K562 (cell line): ENCODE measurements around the gene FAM162B. TPM values are rescaled to one million over a fixed set of nuclear protein-coding genes. Genes with fewer than 3 reads are reported as not detected.

Experiments used
- ARID1B ChIP-seq: fragments of 450-650 bp; IDR thresholded peaks from 2 replicates; pipeline ENCODE4 v1.6.1; 2016; ENCODE audit warnings: antibody characterized with exemption, mild to moderate bottlenecking, inconsistent platforms
- BRD4 ChIP-seq: fragments of 200-600 bp; sonication (generic); IDR thresholded peaks from 2 replicates; pipeline ENCODE4 v1.6.1; 2017; ENCODE audit warnings: inconsistent platforms
- CBX8 ChIP-seq: fragments of 200-600 bp; sonication (generic); IDR thresholded peaks from 2 replicates; pipeline ENCODE4 v1.6.1; 2012; ENCODE audit warnings: borderline replicate concordance, mixed run types, low read depth, mild to moderate bottlenecking, moderate library complexity, mixed read lengths, low read length, control low read depth, inconsistent platforms; ENCODE audit not compliant: poor library complexity, severe bottlenecking; ENCODE audit errors: extremely low read depth
- CREB1 ChIP-seq, 2 experiments: sonication (generic) in 1 of 2; formaldehyde crosslinking in 1 of 2; IDR thresholded peaks; 2 replicates each; pipeline versions ENCODE4 v1.6.1 to v1.8.0; 2012 to 2022; ENCODE audit warnings: inconsistent platforms in 1 of 2, mild to moderate bottlenecking in 1 of 2, missing genetic modification reagents in 1 of 2, moderate library complexity in 1 of 2
- DDX20 ChIP-seq: fragments of 450-650 bp; IDR thresholded peaks from 2 replicates; pipeline ENCODE4 v1.6.1; 2016; ENCODE audit warnings: missing genetic modification characterization, low read depth, mild to moderate bottlenecking, missing compliant biosample characterization, moderate library complexity
- ERF ChIP-seq: fragments of 450-650 bp; formaldehyde crosslinking; IDR thresholded peaks from 2 replicates; pipeline ENCODE4 v1.4.0; 2020; ENCODE audit warnings: mild to moderate bottlenecking, mixed read lengths
- FUS ChIP-seq: fragments of 200-400 bp; formaldehyde crosslinking; optimal IDR thresholded peaks from 2 replicates; pipeline ENCODE3; 2017; ENCODE audit warnings: low read depth, low read length
- HDAC1 ChIP-seq, 2 experiments: fragments of 450-650 bp; IDR thresholded peaks; 2 replicates each; pipeline ENCODE4 v1.6.1; 2016 to 2017; ENCODE audit warnings: inconsistent platforms in 1 of 2, mild to moderate bottlenecking in 1 of 2, moderate library complexity in 1 of 2
- ILK ChIP-seq: fragments of 450-650 bp; IDR thresholded peaks from 2 replicates; pipeline ENCODE4 v1.6.1; 2016; ENCODE audit warnings: missing genetic modification characterization, low read depth, mild to moderate bottlenecking, missing compliant biosample characterization, moderate library complexity, borderline replicate concordance
- KDM1A ChIP-seq, 2 experiments: fragments of 450-650 bp; IDR thresholded peaks; 2 replicates each; pipeline ENCODE4 v1.6.1; 2016; ENCODE audit warnings: mild to moderate bottlenecking in 2 of 2
- MAFG ChIP-seq: fragments of 450-650 bp; conservative IDR thresholded peaks from 2 replicates; pipeline ENCODE4 v1.6.1; 2016; ENCODE audit warnings: missing genetic modification characterization, missing compliant biosample characterization
- MEF2A ChIP-seq: IDR thresholded peaks from 2 replicates; pipeline ENCODE4 v1.6.1; 2011; ENCODE audit warnings: low read depth, mild to moderate bottlenecking, low read length, moderate library complexity; ENCODE audit not compliant: control insufficient read depth
- NCOR1 ChIP-seq: fragments of 450-650 bp; IDR thresholded peaks from 2 replicates; pipeline ENCODE4 v1.6.1; 2016; ENCODE audit warnings: mild to moderate bottlenecking, moderate library complexity
- NR2C1 ChIP-seq, 2 experiments: fragments of 450-650 bp; IDR thresholded peaks; 2 replicates each; pipeline ENCODE4 v1.6.1; 2017; ENCODE audit warnings: mild to moderate bottlenecking in 2 of 2, antibody characterized with exemption in 1 of 2, inconsistent platforms in 1 of 2, missing compliant biosample characterization in 1 of 2, missing genetic modification characterization in 1 of 2
- POLR2B ChIP-seq: fragments of 450-650 bp; IDR thresholded peaks from 2 replicates; pipeline ENCODE4 v1.6.1; 2018; ENCODE audit warnings: low read depth; ENCODE audit not compliant: partially characterized antibody
- PTRF ChIP-seq: fragments of 450-650 bp; IDR thresholded peaks from 2 replicates; pipeline ENCODE4 v1.6.1; 2016; ENCODE audit warnings: mild to moderate bottlenecking, missing genetic modification characterization, missing compliant biosample characterization
- RFX1 ChIP-seq: fragments of 450-650 bp; IDR thresholded peaks from 2 replicates; pipeline ENCODE4 v1.6.1; 2016; ENCODE audit warnings: mild to moderate bottlenecking, moderate library complexity
- TAF15 ChIP-seq: fragments of 200-400 bp; formaldehyde crosslinking; IDR thresholded peaks from 2 replicates; pipeline ENCODE4 v1.6.1; 2017; ENCODE audit warnings: mild to moderate bottlenecking, low read depth, low read length, moderate library complexity
- TBL1XR1 ChIP-seq, 2 experiments: IDR thresholded peaks; 2 replicates each; pipeline ENCODE4 v1.6.1; 2012; ENCODE audit warnings: improper control_type of control experiment in 2 of 2, low read length in 2 of 2, mild to moderate bottlenecking in 1 of 2
- TEAD1 ChIP-seq, 2 experiments: fragments of 450-650 bp in 1 of 2; sonication (generic) in 1 of 2; formaldehyde crosslinking; IDR thresholded peaks; 2 replicates each; pipeline versions ENCODE4 v1.4.0 to v1.8.0; 2020 to 2022; ENCODE audit warnings: mild to moderate bottlenecking in 2 of 2, missing genetic modification reagents in 1 of 2
- U2AF2 ChIP-seq: fragments of 200-400 bp; formaldehyde crosslinking; optimal IDR thresholded peaks from 2 replicates; pipeline ENCODE3; 2017; ENCODE audit warnings: low read depth, mild to moderate bottlenecking, low read length
- ZKSCAN8 ChIP-seq: fragments of 200-800 bp; sonication (Bioruptor generic); IDR thresholded peaks from 2 replicates; pipeline ENCODE4 v1.6.1; 2016; ENCODE audit warnings: missing genetic modification characterization, missing compliant biosample characterization
- ZNF175 ChIP-seq: fragments of 200-800 bp; sonication (Bioruptor generic); IDR thresholded peaks from 2 replicates; pipeline ENCODE4 v1.6.1; 2016; ENCODE audit warnings: low read depth, mild to moderate bottlenecking, missing genetic modification characterization, missing compliant biosample characterization
- ZNF224 ChIP-seq: sonication (generic); formaldehyde crosslinking; IDR thresholded peaks from 2 replicates; pipeline ENCODE4 v1.8.0; 2022; ENCODE audit warnings: mild to moderate bottlenecking, missing genetic modification reagents
- ZNF23 ChIP-seq: fragments of 250-450 bp; sonication (Bioruptor Pico); IDR thresholded peaks from 2 replicates; pipeline ENCODE4 v1.4.0; 2020; ENCODE audit warnings: mild to moderate bottlenecking
- ZNF561 ChIP-seq: fragments of 450-650 bp; formaldehyde crosslinking; conservative IDR thresholded peaks from 2 replicates; pipeline ENCODE4 v1.4.0; 2020; ENCODE audit warnings: mild to moderate bottlenecking, moderate library complexity
- ZNF584 ChIP-seq: fragments of 200-800 bp; sonication (Bioruptor generic); IDR thresholded peaks from 2 replicates; pipeline ENCODE4 v1.6.1; 2016; ENCODE audit warnings: low read depth, mild to moderate bottlenecking, missing genetic modification characterization, missing compliant biosample characterization
- polyA plus RNA-seq, 8 experiments: library from polyadenylated mRNA; depleted of rRNA in 4 of 8; stranded (reverse) in 5 of 8; unstranded in 3 of 8; fragments of >200 nt; fragmentation: Nextera tagmentation in 2 of 8; fragmentation: Illumina TruSeq in 1 of 8; extraction: Ambion mirVana in 2 of 8; extraction: Trizol in 1 of 8; gene quantifications; 2 replicates each; pipeline versions ENCODE4 v1.2.1 to v1.2.3, GENCODE V29; 2011 to 2014; ENCODE audit warnings: inconsistent platforms in 1 of 8, missing spikeins in 1 of 8
- total RNA-seq, 7 experiments: library from RNA; depleted of rRNA in 6 of 7; stranded (reverse); fragments of >200 nt in 6 of 7; fragmentation: Illumina TruSeq in 2 of 7; extraction: Trizol in 2 of 7; gene quantifications; 2 replicates each; pipeline versions ENCODE4 v1.2.1 to v1.2.3, GENCODE V29; 2011 to 2021; ENCODE audit warnings: low replicate concordance in 1 of 7
- TF ChIP-seq, protein P1 (sequence below): fragments of 450-650 bp; IDR thresholded peaks from 2 replicates; pipeline ENCODE4 v1.6.1; 2016; ENCODE audit warnings: missing biosample characterization, missing genetic modification characterization

FAM162B gene
- total and polyA plus RNA-seq, 9 of the 15 experiments (the other 6 are each of a cell fraction or from before 2014, with no cell fraction given): not detected

GRCh38 chr6:116766506-116767176, 1.1 kb upstream of the FAM162B start (continued):
- TF ChIP-seq NR2C1 (IDR thresholded peaks at IDR 0.05) (no peak), NR2C1 (tag; IDR thresholded peaks at IDR 0.05) (no peak), U2AF2 (no peak), MAFG (no peak), KDM1A (IDR thresholded peaks at IDR 0.05) (peak; percentile 65 to 74), TAF15 (no peak), ZNF224 (no peak), ZNF584 (CRISPR knock-in tag) (no peak), FUS (no peak), ZKSCAN8 (CRISPR knock-in tag) (no peak), ARID1B (peak; percentile 79), HDAC1 (IDR thresholded peaks at IDR 0.05) (no peak), DDX20 (no peak), ZNF561 (CRISPR knock-in tag) (no peak), BRD4 (no peak), ERF (no peak), CREB1 (IDR thresholded peaks at IDR 0.05) (no peak), CREB1 (CRISPR knock-in tag; IDR thresholded peaks at IDR 0.05) (no peak), NCOR1 (peak; percentile 75), POLR2B (no peak), PTRF (tag) (no peak), ZNF23 (CRISPR knock-in tag) (no peak), TBL1XR1 (IDR thresholded peaks at IDR 0.05; ENCODE audit: low read length in 2 of 2) (no peak), CBX8 (no peak), RFX1 (no peak), ZNF175 (no peak), TEAD1 (CRISPR knock-in tag; IDR thresholded peaks at IDR 0.05) (no peak), MEF2A (no peak), ILK (tag) (no peak)
- TF ChIP-seq, protein P1, sequence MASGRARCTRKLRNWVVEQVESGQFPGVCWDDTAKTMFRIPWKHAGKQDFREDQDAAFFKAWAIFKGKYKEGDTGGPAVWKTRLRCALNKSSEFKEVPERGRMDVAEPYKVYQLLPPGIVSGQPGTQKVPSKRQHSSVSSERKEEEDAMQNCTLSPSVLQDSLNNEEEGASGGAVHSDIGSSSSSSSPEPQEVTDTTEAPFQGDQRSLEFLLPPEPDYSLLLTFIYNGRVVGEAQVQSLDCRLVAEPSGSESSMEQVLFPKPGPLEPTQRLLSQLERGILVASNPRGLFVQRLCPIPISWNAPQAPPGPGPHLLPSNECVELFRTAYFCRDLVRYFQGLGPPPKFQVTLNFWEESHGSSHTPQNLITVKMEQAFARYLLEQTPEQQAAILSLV (tag): no peak
